C4-2B (cell line): Measurements from ENCODE around the gene DGKB.

Experiments
- ZFX ChIP-seq: fragments of 450-650 bp; IDR thresholded peaks from 2 replicates; pipeline ENCODE4 v1.6.1; 2017
- TF ChIP-seq, protein P1 (sequence below): fragments of 450-650 bp; conservative IDR thresholded peaks from 2 replicates; pipeline ENCODE4 v1.5.1; 2017; ENCODE audit warnings: mild to moderate bottlenecking

DNA sequence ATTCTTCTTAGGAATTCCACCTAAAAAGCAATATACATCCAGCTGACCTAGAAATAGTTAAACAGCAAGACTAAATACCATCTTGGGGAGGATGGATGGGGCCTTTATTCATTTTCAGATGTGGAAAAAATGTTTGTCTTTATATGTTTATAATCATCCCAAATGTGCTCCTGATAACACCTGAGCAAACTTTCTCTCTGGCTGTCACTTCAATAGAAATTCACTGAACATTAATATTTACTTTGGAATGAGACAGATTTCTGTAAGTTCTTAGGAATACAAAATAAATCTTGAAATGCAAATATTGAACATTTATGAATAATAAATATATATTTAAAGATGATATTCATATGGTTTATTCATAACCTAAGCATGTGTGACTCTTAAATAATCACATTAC is 185.4 kb downstream of the DGKB start:
- TF ChIP-seq, protein P1, sequence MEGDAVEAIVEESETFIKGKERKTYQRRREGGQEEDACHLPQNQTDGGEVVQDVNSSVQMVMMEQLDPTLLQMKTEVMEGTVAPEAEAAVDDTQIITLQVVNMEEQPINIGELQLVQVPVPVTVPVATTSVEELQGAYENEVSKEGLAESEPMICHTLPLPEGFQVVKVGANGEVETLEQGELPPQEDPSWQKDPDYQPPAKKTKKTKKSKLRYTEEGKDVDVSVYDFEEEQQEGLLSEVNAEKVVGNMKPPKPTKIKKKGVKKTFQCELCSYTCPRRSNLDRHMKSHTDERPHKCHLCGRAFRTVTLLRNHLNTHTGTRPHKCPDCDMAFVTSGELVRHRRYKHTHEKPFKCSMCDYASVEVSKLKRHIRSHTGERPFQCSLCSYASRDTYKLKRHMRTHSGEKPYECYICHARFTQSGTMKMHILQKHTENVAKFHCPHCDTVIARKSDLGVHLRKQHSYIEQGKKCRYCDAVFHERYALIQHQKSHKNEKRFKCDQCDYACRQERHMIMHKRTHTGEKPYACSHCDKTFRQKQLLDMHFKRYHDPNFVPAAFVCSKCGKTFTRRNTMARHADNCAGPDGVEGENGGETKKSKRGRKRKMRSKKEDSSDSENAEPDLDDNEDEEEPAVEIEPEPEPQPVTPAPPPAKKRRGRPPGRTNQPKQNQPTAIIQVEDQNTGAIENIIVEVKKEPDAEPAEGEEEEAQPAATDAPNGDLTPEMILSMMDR, result no peak
- TF ChIP-seq ZFX, result no peak
